Thymus (tissue), 11 donors: ENCODE measurements around the gene SURF6. TPM values are rescaled to one million over a fixed set of nuclear protein-coding genes. Genes with fewer than 3 reads are reported as not detected.
"Not testable (repeated sequence)": the region's sequence is repeated elsewhere in the genome, so short reads cannot be mapped to it uniquely, and the experiment has no call there.

Source experiments
- DNase-seq, 9 donors: peaks; one replicate each; pipeline ENCODE4 v3.0.0-alpha.2; 2013; ENCODE audit warnings: low spot score in 9 of 9, low read depth in 6 of 9, missing footprints in 1 of 9
- H3K27ac ChIP-seq, 2 donors: one replicate each; pipeline ENCODE4 v1.5.1; 2013; ENCODE audit warnings: control low read depth in 1 of 2, low read depth in 1 of 2, low read length in 1 of 2, mild to moderate bottlenecking in 1 of 2, moderate library complexity in 1 of 2
- H3K27me3 ChIP-seq, 2 donors: one replicate each; pipeline ENCODE4 v1.5.1; 2013; ENCODE audit warnings: low read length in 1 of 2; ENCODE audit not compliant: control insufficient read depth in 2 of 2, insufficient read depth in 1 of 2
- H3K36me3 ChIP-seq, 2 donors: one replicate each; pipeline ENCODE4 v1.5.1; 2013; ENCODE audit warnings: low read length in 1 of 2, mild to moderate bottlenecking in 1 of 2, moderate library complexity in 1 of 2; ENCODE audit not compliant: control insufficient read depth in 2 of 2, insufficient read depth in 2 of 2
- H3K4me1 ChIP-seq, 2 donors: one replicate each; pipeline ENCODE4 v1.5.1; 2013; ENCODE audit warnings: low read length in 2 of 2; ENCODE audit not compliant: control insufficient read depth in 2 of 2, insufficient read depth in 2 of 2
- H3K4me3 ChIP-seq, 2 donors: one replicate each; pipeline ENCODE4 v1.5.1; 2013; ENCODE audit warnings: low read length in 2 of 2, control low read depth in 1 of 2, mild to moderate bottlenecking in 1 of 2
- H3K9me3 ChIP-seq, 2 donors: one replicate each; pipeline ENCODE4 v1.5.1; 2013; ENCODE audit warnings: low read length in 1 of 2, mild to moderate bottlenecking in 1 of 2; ENCODE audit not compliant: control insufficient read depth in 2 of 2, insufficient read depth in 1 of 2
- WGBS: extraction: QIAGEN DNeasy Blood & Tissue Kit; methylation state at CpG from one replicate; pipeline ENCODE4 v1.1.7; 2013; 5-methylcytosine and 5-hydroxymethylcytosine counted together
- polyA plus RNA-seq: library from polyadenylated mRNA; stranded (reverse); fragments of 200-250 nt; gene quantifications from one replicate; pipeline ENCODE4 v1.2.3, GENCODE V29; 2013
- total RNA-seq: library from RNA; stranded (reverse); fragments of 120-200 nt; gene quantifications from one replicate; pipeline ENCODE4 v1.2.4, GENCODE V29; 2013
- donor health status: healthy.

Gene SURF6
- total and polyA plus RNA-seq, 2 donors: 13.6 to 17.2 TPM

DNA sequence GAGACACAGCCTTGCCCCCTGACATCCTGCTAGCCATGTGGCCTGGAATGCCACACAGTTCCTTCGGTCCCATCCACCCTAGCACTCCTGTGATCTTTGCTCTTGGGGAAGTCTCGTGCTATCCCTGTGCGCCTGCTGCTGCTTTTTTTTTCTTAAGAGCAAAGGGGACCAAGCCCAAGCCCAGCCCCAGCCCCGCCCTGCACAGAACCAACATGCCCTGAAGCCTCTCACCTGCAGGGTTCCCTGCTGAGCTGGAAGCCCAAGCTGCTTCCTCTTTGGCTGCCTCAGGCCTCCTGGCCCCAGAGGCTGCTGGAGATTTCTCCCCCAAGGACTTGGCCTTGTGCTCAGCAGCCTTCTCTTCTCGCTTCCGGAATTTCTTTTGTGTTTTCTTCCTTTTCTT is 1.8 kb downstream of the SURF6 start:
- 97% methylated on average over 6 of the region's 6 CpGs for WGBS
- DNase-seq: no peak
- no peak overlapping the region for H3K4me3 ChIP-seq
- H3K27ac ChIP-seq: no peak overlapping the region
- H3K9me3 ChIP-seq: peaks cover 0 to 7% of the 10 kb centered on the region in 2 donors
- peaks cover 39 to 46% of the 10 kb centered on the region in 2 donors for H3K36me3 ChIP-seq
- H3K27me3 ChIP-seq: no peaks in the 10 kb centered on the region
- H3K4me1 ChIP-seq: peaks cover 14% of the 10 kb centered on the region in 2 donors

DNA sequence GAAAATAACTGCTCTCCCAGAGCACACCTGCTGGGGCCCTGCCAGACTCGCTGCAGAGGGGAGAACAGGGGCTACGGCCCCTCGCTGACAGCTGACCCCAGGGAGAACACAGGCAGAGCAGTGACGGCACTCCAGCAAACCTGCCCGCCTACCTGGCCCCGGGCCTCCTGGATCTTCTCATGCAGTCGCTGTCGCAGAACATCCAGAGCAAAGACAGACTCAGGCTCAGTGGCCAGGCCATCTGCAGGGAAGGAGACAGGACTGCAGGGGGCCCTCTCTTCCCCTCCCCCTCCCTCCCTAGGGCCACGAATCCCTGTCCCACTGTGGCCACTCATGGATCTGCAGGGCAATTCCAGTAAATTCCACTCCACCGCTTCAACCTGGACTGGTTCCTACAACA is 2.4 kb downstream of the SURF6 start:
- Histone ChIP-seq H3K27ac (no peak overlapping the region), H3K4me1 (peaks cover 14% of the 10 kb centered on the region in 2 donors), H3K4me3 (no peak overlapping the region), H3K9me3 (peaks cover 0 to 7% of the 10 kb centered on the region in 2 donors), H3K36me3 (peaks cover 39 to 46% of the 10 kb centered on the region in 2 donors), H3K27me3 (no peaks in the 10 kb centered on the region)
- 96% methylated on average over 10 of the region's 10 CpGs for WGBS
- no peak for DNase-seq

DNA sequence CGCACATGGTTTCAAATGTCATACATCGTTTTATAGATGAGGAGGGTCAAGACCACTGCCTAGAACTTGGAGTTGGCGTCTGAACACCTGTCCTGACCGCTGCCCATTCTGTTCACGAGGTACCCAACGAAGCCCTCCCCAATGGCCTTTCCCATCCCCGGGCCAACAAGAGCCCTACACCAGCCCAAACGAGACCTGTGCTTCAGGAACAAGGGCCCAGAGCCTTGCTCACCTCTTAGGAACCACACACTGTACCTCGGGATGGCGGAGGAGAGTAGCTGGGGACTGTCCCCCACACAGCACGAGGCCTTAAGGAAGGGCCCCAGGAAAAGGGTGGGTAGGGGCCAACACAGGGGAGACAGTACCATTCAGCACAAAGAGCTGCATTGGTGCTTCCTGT is 3.0 kb downstream of the SURF6 start:
- peaks cover 0 to 7% of the 10 kb centered on the region in 2 donors for H3K9me3 ChIP-seq
- DNase-seq: no peak
- H3K4me3 ChIP-seq: no peak overlapping the region
- H3K4me1 ChIP-seq: peaks cover 14% of the 10 kb centered on the region in 2 donors
- no peaks in the 10 kb centered on the region for H3K27me3 ChIP-seq
- WGBS: 90% methylated on average over 11 of the region's 11 CpGs
- H3K36me3 ChIP-seq: peaks cover 39 to 46% of the 10 kb centered on the region in 2 donors
- no peak overlapping the region for H3K27ac ChIP-seq

DNA sequence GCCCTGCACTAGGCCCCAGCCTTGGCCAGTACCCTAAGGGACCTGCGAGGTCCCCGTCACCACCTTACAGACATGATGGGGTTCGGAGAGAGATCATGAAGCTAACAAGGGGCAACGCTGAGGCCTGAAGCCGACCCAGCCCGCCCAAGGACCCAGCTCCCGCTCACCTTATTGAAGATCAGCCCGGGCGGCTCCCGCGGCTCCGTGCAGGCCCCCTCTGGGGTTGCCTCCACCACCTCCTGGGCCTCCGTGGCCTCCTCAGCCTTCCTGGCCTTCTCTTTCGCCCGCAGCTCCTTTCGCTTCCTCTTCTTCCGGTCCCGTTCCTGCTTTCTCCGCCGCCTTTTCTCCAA is 3.6 kb downstream of the SURF6 start:
- Histone ChIP-seq H3K4me3 (no peak overlapping the region), H3K9me3 (peaks cover 0 to 7% of the 10 kb centered on the region in 2 donors), H3K36me3 (peaks cover 39 to 46% of the 10 kb centered on the region in 2 donors), H3K27me3 (no peaks in the 10 kb centered on the region), H3K4me1 (peaks cover 14% of the 10 kb centered on the region in 2 donors), H3K27ac (no peak overlapping the region)
- 93% methylated on average over 20 of the region's 20 CpGs for WGBS
- no peak for DNase-seq

DNA sequence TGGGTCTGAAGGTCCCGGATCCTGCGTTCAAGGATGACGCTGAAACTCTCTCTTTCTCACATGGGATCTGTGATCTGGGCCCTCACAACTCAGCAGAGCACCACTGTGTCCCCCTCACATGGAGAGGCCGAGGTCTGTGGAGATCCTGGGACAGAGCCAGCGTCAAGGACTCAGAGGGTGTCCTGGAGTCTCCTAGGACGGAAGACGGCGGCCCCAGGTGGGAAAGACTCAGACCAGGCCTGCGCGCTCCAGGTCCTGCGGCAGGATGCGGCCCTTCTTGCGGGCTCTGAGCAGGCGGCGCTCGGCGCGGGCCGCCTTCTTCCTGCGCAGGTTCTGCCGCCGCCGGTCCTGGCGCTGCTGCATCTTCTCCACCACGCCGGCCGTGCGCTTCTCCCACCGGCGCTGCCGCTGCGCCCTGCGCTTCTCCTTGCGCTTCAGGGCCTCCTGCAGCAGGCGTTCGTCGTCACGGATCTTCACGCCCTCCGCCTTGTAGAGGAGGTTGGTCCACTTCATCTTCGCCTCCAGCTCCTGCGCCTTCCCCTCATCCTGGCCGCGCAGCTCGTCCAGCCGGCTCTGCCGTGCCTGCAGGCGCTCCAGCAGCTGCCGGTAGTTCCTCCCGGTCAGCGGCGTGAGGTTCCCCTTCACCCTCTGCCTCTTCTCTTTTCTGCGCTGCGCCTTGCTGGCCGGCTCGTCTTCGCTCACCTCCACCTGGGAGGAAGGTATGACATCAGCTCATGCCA is 4.2 kb downstream of the SURF6 start:
- no peak for DNase-seq
- H3K9me3 ChIP-seq: peaks cover 0 to 7% of the 10 kb centered on the region in 2 donors
- H3K36me3 ChIP-seq: peaks cover 39 to 46% of the 10 kb centered on the region in 2 donors
- no peaks in the 10 kb centered on the region for H3K27me3 ChIP-seq
- H3K4me1 ChIP-seq: peaks cover 14% of the 10 kb centered on the region in 2 donors
- WGBS: 98% methylated on average over 57 of the region's 57 CpGs
- H3K4me3 ChIP-seq: no peak overlapping the region
- no peak overlapping the region for H3K27ac ChIP-seq

DNA sequence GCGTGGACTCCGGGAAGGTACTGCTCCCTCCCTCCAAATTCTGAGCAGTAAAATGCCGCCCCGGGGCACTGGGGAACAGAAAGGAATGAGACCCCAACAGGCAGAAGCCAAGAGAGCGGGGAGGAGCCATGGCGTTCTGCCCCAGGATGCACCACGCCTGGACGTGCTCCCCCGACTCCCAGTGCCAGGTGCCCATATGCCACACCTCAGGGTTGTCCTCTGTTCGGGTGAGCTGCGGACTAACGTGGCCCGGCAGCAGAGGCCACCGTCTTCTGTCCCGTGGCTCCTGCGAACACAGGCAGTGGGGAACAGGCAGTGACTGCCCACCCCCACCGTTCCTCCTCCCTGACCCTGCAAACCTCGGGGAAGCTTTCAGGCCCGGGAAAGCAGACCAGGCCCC is 4.8 kb downstream of the SURF6 start:
- H3K27me3 ChIP-seq: no peaks in the 10 kb centered on the region
- peaks cover 39 to 46% of the 10 kb centered on the region in 2 donors for H3K36me3 ChIP-seq
- H3K4me3 ChIP-seq: no peak overlapping the region
- WGBS: 95% methylated on average over 19 of the region's 19 CpGs
- no peak for DNase-seq
- no peak overlapping the region for H3K27ac ChIP-seq
- H3K4me1 ChIP-seq: peaks cover 10% of the 10 kb centered on the region in 2 donors
- H3K9me3 ChIP-seq: peaks cover 0 to 5% of the 10 kb centered on the region in 2 donors

DNA sequence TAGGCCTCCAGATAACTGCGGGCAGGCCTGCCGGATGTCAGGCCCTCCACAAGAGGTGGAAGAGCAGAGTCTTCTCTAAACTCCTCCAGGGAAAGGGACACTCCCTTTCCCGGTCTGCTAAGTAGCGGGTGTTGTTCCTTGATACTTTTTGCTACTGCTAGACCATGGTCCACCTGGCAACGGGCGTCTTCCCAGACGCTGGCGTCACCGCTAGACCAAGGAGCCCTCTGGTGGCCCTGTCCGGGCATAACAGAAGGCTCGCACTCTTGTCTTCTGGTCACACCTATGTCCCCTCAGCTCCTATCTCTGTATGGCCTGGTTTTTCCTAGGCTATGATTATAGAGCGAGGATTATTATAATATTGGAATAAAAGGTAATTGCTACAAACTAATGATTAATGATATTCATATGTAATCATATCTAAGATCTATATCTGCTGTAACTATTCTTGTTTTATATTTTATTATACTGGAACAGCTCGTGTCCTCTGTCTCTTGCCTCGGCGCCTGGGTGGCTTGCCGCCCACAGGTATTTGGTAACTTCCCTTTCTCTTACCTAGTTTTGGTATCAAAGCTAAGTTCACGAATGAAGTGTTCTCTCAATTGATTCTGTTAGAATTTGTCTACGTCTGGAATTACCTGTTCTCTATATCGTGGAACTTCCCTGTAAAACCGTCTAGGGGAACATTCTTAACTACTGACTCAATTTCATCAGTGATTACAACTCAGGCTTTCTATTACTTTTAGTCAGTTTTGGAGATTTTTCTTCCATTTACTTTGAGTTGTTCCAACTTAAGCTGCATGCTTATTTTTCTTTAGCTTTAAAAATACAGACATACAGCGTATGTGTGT is 6.5 kb downstream of the SURF6 start:
- not testable (repeated sequence) for H3K4me3 ChIP-seq, H3K27ac ChIP-seq, H3K4me1 ChIP-seq, H3K27me3 ChIP-seq, H3K9me3 ChIP-seq, DNase-seq
- 83% methylated on average over 21 of the region's 21 CpGs for WGBS
- H3K36me3 ChIP-seq: peaks cover 39 to 46% of the 10 kb centered on the region in 2 donors

DNA sequence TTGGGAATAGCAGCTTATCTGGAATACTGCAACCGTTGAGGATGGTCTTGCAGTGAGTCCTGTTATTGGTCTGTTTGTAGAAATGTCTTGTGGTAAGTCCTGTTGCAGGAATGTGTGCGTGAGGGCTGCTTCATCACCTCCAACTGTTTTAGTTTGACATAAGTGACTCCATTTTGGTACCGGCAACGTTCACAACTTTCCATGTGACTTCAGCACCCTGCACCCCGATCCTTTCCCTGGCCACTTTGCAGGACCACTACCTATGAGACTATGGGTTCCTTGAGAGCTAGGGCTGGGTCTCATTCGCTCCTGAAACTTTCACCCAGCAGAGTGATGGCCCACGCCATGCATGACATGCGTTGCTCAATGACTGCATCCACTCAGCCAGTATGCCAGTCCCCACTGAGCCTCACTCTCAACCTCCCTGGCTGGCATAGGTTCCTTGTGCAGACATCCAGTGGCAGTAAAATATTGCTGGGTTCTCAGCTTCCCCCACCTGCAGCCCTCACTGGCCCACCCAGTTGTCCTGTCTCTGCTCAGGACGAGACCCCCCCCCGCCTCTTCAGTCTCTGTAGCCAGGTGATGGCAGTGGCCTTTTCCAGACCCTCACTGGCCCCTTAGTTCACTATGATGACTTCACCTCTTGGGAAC is 8.0 kb downstream of the SURF6 start:
- Histone ChIP-seq H3K4me1 (no peaks in the 10 kb centered on the region), H3K27me3 (no peaks in the 10 kb centered on the region), H3K9me3 (peaks cover 0 to 3% of the 10 kb centered on the region in 2 donors), H3K27ac (no peak overlapping the region), H3K4me3 (no peak overlapping the region), H3K36me3 (peaks cover 24 to 30% of the 10 kb centered on the region in 2 donors)
- 97% methylated on average over 10 of the region's 10 CpGs for WGBS
- no peak for DNase-seq

DNA sequence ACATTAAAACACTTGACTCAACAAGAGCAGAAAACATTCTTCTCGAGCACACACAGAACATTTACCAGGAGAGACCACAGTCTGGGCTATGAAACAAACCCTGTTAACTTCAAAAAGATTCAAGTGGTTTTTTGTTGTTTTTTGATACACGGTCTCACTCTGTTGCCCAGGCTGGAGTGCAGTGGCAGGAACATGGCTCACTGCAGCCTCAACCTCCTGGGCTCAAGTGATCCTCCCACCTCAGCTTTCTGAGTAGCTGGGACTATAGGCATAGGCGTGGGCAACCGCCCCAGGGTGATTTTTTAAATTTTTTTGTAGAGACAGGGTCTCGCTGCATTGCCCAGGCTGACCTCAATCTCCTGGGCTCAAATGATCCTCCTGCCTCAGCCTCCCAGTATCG is 9.0 kb downstream of the SURF6 start:
- H3K4me1 ChIP-seq, DNase-seq, H3K27me3 ChIP-seq, H3K27ac ChIP-seq, H3K9me3 ChIP-seq, H3K4me3 ChIP-seq: not testable (repeated sequence)
- 97% methylated on average over 6 of the region's 6 CpGs for WGBS
- H3K36me3 ChIP-seq: peaks cover 14 to 21% of the 10 kb centered on the region in 2 donors
